Right atrium auricular region (tissue), 2 donors: Measurements from ENCODE around the gene MIOX. TPM values are rescaled to one million over a fixed set of nuclear protein-coding genes. Genes with fewer than 3 reads are reported as not detected.

Experiments used
- DNase-seq: peaks from one replicate; pipeline ENCODE4 v3.0.0-alpha.2; 2019; ENCODE audit warnings: low spot score
- H3K27ac ChIP-seq, 2 donors: fragments of 200-600 bp; sonication (generic); 1 replicate in 1 of 2; 2 replicates in 1 of 2; pipeline ENCODE4 v1.5.1; 2016 to 2019
- H3K27me3 ChIP-seq, 2 donors: fragments of 200-600 bp; sonication (generic); one replicate each; pipeline versions ENCODE4 v1.5.1 to v1.6.0; 2017 to 2019
- H3K36me3 ChIP-seq: fragments of 200-600 bp; sonication (generic); one replicate; pipeline ENCODE4 v1.5.1; 2016
- H3K4me1 ChIP-seq, 2 donors: fragments of 200-600 bp; sonication (generic); one replicate each; pipeline versions ENCODE4 v1.5.1 to v1.6.0; 2017 to 2019
- H3K4me3 ChIP-seq, 2 donors: fragments of 200-600 bp; sonication (generic); 1 replicate in 1 of 2; 2 replicates in 1 of 2; pipeline ENCODE4 v1.5.1; 2017 to 2019; ENCODE audit warnings: mild to moderate bottlenecking in 1 of 2, moderate library complexity in 1 of 2
- H3K9me3 ChIP-seq, 2 donors: fragments of 200-600 bp; sonication (generic); one replicate each; pipeline ENCODE4 v1.5.1; 2019
- total RNA-seq, 2 donors: library from RNA; depleted of rRNA; stranded (reverse); fragments of >200 nt; gene quantifications; one replicate each; pipeline ENCODE4 v1.1.0, GENCODE V29; 2016
- TF ChIP-seq, protein P1 (sequence below), 2 donors: fragments of 200-600 bp; sonication (generic); IDR thresholded peaks; one replicate each; pipeline ENCODE4 v1.5.1; 2019; ENCODE audit warnings: antibody characterized with exemption in 2 of 2

MIOX gene
- total RNA-seq, 2 donors from 2014 or later, result not detected

DNA sequence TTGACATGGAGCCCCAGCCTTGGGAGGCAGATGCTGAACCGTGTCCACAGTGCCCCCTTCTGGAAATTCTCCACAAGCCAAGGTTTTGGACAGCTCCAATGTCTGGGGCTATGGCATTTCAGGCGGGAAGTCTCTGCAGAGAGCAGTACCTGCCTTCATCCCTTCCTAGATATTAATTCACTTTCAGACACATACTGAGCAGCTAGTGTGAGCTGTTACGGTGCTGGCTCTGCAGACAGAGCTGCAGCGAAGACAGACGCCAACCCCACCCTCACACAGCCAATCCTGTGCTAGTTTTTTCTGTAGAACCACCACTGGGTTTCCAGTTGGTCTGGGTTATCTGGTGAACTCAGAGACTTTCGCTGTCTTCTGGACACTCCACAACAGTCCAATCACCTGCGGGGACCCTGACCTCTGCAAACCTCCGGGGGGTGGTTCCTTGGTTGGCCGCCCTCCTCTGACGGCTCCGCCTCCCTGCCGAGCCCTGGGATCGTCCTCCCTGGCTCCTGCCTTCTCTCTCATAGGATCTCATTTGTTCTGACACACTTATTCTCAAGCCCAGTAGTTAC is 11.7 kb downstream of the MIOX start:
- Histone ChIP-seq H3K27me3 (no peaks in the 10 kb centered on the region), H3K27ac (no peak overlapping the region), H3K36me3 (peaks cover 12% of the 10 kb centered on the region), H3K4me3 (no peak overlapping the region), H3K4me1 (peaks cover 0 to 5% of the 10 kb centered on the region in 2 donors), H3K9me3 (no peaks in the 10 kb centered on the region)
- TF ChIP-seq, protein P1, sequence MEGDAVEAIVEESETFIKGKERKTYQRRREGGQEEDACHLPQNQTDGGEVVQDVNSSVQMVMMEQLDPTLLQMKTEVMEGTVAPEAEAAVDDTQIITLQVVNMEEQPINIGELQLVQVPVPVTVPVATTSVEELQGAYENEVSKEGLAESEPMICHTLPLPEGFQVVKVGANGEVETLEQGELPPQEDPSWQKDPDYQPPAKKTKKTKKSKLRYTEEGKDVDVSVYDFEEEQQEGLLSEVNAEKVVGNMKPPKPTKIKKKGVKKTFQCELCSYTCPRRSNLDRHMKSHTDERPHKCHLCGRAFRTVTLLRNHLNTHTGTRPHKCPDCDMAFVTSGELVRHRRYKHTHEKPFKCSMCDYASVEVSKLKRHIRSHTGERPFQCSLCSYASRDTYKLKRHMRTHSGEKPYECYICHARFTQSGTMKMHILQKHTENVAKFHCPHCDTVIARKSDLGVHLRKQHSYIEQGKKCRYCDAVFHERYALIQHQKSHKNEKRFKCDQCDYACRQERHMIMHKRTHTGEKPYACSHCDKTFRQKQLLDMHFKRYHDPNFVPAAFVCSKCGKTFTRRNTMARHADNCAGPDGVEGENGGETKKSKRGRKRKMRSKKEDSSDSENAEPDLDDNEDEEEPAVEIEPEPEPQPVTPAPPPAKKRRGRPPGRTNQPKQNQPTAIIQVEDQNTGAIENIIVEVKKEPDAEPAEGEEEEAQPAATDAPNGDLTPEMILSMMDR (IDR thresholded peaks at IDR 0.05), result peak; percentile 31 to 65
- DNase-seq, result peak; percentile 72

DNA sequence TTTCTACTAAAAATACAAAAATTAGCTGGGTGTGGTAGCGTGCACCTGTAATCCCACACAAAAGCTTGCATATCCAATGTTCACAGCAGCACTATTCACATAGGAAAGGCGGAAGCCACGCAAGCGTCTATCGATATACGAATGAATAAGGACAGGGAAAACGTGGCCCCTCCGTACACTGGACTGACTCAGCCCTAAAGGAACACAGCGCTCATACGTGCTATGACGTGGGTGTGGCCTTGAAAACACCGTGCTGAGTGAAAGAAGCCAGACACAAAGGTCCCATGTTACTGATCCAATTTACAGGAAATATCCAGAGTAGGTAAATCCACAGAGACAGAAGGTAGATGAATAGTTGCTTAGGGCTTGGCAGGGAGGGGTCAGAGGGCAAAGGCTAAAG is 13.8 kb downstream of the MIOX start:
- Histone ChIP-seq H3K27me3 (no peaks in the 10 kb centered on the region), H3K27ac (no peak overlapping the region), H3K36me3 (peaks cover 26% of the 10 kb centered on the region), H3K9me3 (no peaks in the 10 kb centered on the region), H3K4me3 (no peak overlapping the region), H3K4me1 (peaks cover 0 to 8% of the 10 kb centered on the region in 2 donors)
- no peak for DNase-seq
- TF ChIP-seq, protein P1 (IDR thresholded peaks at IDR 0.05), result no peak

DNA sequence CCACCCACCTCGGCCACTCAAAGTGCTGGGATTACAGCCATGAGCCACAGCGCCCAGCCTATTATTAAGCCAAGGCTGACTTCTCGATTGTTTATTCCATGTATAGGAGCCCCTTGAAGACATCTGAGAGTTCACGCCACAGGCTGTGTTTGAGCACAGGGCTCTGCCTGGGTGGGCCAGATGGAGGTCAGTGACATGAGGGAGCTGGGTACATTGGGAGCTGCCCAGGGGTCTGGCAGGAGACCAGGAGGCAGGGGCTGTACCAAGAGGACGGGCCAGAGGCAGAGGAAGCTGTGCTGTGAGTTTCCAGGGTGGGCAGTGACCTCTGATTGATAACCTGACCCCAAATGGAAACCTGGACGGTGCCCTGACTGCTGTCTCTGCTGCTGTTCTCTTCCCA is 15.4 kb downstream of the MIOX start:
- no peak for DNase-seq
- Histone ChIP-seq H3K27ac (no peak overlapping the region), H3K4me3 (no peak overlapping the region), H3K27me3 (no peaks in the 10 kb centered on the region), H3K4me1 (peaks cover 0 to 24% of the 10 kb centered on the region in 2 donors), H3K36me3 (peaks cover 32% of the 10 kb centered on the region), H3K9me3 (no peaks in the 10 kb centered on the region)
- TF ChIP-seq, protein P1 (IDR thresholded peaks at IDR 0.05), result no peak

DNA sequence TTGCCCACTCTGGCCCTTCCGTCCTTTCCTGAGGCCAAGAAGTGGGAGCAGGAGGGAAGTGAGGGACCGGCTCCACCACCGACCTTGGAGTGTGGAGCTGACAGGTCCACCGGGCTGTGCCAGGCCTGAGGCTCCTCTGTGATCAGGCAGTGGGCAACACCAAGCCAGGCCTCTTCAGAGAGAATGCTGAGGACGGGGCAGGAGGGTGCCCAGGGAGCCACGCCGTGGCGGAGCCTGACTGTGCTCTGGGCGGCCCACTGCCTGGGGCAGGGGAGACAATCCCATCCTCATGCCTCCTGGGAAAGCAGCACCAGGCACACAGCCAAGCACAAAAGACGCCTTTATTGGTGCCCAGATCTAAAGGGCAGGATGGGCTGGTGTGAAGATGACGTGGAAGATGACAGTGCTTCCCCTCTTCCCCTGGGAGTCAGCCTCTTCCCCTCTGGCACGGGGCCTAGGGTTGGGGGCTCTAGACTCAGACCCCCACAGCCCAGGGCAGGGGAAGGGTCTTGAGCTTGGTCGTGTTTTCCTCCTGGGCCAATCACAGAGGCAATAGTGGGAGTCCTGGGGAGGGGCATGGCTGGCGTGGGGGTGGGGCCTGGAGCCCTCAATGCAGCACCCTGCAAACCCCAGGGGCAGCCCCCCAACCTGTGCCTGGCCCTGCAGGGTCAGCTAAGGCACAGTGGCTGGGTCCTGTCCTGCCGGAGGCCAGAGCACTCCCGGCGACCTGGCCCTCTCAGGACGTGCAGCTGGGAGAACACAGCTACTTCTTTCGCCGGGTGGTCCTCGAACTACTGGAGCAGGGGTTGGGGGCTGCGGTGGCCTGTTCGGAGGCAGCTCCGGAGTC is 16.2 kb downstream of the MIOX start:
- Histone ChIP-seq H3K36me3 (peaks cover 32% of the 10 kb centered on the region), H3K27me3 (no peaks in the 10 kb centered on the region), H3K27ac (no peak overlapping the region), H3K4me1 (peaks cover 0 to 24% of the 10 kb centered on the region in 2 donors), H3K9me3 (no peaks in the 10 kb centered on the region), H3K4me3 (no peak overlapping the region)
- no peak for DNase-seq
- TF ChIP-seq, protein P1 (IDR thresholded peaks at IDR 0.05), result no peak

DNA sequence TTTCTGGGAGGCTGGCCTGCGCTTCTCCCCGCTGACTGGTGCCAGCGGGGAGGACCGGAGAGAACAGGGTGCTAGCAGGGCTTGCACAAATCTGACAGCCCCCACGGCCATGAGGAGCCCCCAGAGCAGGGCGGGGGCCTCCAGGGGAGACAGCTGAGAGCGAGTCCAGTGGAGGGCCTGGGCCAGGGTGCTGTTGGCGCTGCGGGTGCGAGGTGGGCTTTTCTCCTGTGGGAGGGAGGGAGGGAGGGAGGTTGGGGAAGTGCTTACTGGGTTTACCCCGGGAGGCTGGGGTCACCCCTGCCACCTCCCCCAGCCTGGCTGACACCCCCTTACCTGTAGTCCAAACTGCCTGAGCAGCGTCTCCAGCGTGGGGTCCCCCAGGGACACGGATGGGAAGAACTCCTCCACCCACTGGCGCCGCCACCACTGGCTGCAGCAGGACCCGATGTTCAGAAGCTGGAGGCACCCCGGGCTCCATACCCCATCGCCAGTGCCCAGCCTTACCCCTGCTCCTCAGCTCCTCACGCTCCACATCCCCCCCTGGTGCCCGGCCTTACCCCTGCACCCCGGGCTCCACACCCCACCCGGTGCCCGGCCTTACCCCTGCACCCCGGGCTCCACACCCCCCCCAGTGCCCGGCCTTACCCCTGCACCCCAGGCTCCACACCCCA is 17.0 kb downstream of the MIOX start:
- H3K36me3 ChIP-seq, result peaks cover 32% of the 10 kb centered on the region
- no peak overlapping the region for H3K27ac ChIP-seq
- no peak for DNase-seq
- no peaks in the 10 kb centered on the region for H3K27me3 ChIP-seq
- H3K4me1 ChIP-seq, result peaks cover 0 to 24% of the 10 kb centered on the region in 2 donors
- TF ChIP-seq, protein P1 (IDR thresholded peaks at IDR 0.05), result no peak
- H3K9me3 ChIP-seq, result no peaks in the 10 kb centered on the region
- no peak overlapping the region for H3K4me3 ChIP-seq
